GM23248 (cell line): ENCODE results near the gene PPFIBP2. TPM values are rescaled to one million over a fixed set of nuclear protein-coding genes. Genes with fewer than 3 reads are reported as not detected.

Experiments used
- DNase-seq: peaks from one replicate; pipeline ENCODE4 v3.0.0-alpha.2; 2015
- H2AFZ ChIP-seq: fragments of 200-600 bp; sonication (generic); 2 replicates; pipeline ENCODE4 v1.6.1; 2016; ENCODE audit warnings: antibody characterized with exemption
- H3F3A ChIP-seq: fragments of 200-600 bp; sonication (generic); 2 replicates; pipeline ENCODE4 v1.6.1; 2016; ENCODE audit warnings: mild to moderate bottlenecking, antibody characterized with exemption, mixed run types; ENCODE audit not compliant: insufficient read depth
- H3K27ac ChIP-seq: fragments of 200-600 bp; sonication (generic); 2 replicates; pipeline ENCODE4 v1.5.1; 2016; ENCODE audit warnings: mild to moderate bottlenecking
- H3K27me3 ChIP-seq: fragments of 200-600 bp; sonication (generic); replicated peaks from 2 replicates; pipeline ENCODE4 v1.6.1; 2016; ENCODE audit warnings: mild to moderate bottlenecking; ENCODE audit not compliant: insufficient read depth
- H3K36me3 ChIP-seq: fragments of 200-600 bp; sonication (generic); 2 replicates; pipeline ENCODE4 v1.6.1; 2016; ENCODE audit warnings: low read depth, mild to moderate bottlenecking
- H3K4me1 ChIP-seq: fragments of 200-600 bp; sonication (generic); 2 replicates; pipeline ENCODE4 v1.6.1; 2016; ENCODE audit warnings: mild to moderate bottlenecking; ENCODE audit not compliant: insufficient read depth
- H3K4me2 ChIP-seq: fragments of 200-600 bp; sonication (generic); one replicate; pipeline ENCODE4 v1.6.1; 2016; ENCODE audit warnings: mild to moderate bottlenecking; ENCODE audit not compliant: unreplicated experiment
- H3K4me3 ChIP-seq: fragments of 200-600 bp; sonication (generic); 2 replicates; pipeline ENCODE4 v1.5.1; 2016; ENCODE audit warnings: mild to moderate bottlenecking
- H3K79me2 ChIP-seq: fragments of 200-600 bp; sonication (generic); 2 replicates; pipeline ENCODE4 v1.6.1; 2016; ENCODE audit warnings: mild to moderate bottlenecking; ENCODE audit not compliant: insufficient read depth
- H3K9ac ChIP-seq: fragments of 200-600 bp; sonication (generic); 2 replicates; pipeline ENCODE4 v1.6.1; 2016; ENCODE audit warnings: mild to moderate bottlenecking
- H3K9me2 ChIP-seq: fragments of 200-600 bp; sonication (generic); 2 replicates; pipeline ENCODE4 v1.6.1; 2016; ENCODE audit warnings: mixed run types, mild to moderate bottlenecking, moderate library complexity; ENCODE audit not compliant: insufficient read depth
- H3K9me3 ChIP-seq: fragments of 200-600 bp; sonication (generic); one replicate; pipeline ENCODE4 v1.6.1; 2017; ENCODE audit warnings: low read depth
- H4K20me1 ChIP-seq: fragments of 200-600 bp; sonication (generic); 2 replicates; pipeline ENCODE4 v1.6.0; 2016; ENCODE audit not compliant: insufficient read depth
- EZH2 ChIP-seq: fragments of 200-600 bp; sonication (generic); IDR thresholded peaks from 2 replicates; pipeline ENCODE4 v1.6.1; 2018; ENCODE audit warnings: antibody characterized with exemption, mild to moderate bottlenecking; ENCODE audit not compliant: insufficient read depth, poor library complexity, severe bottlenecking
- EZH2phosphoT487 ChIP-seq: fragments of 200-600 bp; sonication (generic); IDR thresholded peaks from 2 replicates; pipeline ENCODE4 v1.6.1; 2018; ENCODE audit warnings: antibody characterized with exemption, moderate library complexity, mild to moderate bottlenecking, low read depth; ENCODE audit not compliant: insufficient read depth
- WGBS, 2 experiments: methylation state at CpG; one replicate each; pipeline ENCODE4 v1.1.6; 2015 to 2017; ENCODE audit warnings: low lambda C conversion rate in 2 of 2, low coverage in 1 of 2; ENCODE audit errors: missing lambda C conversion rate in 2 of 2; 5-methylcytosine and 5-hydroxymethylcytosine counted together
- in situ Hi-C: fragments of 300-500 bp; cut with MboI; formaldehyde crosslinking; loops from 2 replicates; pipeline ENCODE4 v1.15.0; 2020
- polyA plus RNA-seq: library from polyadenylated mRNA; unstranded; fragments of >200 nt; fragmentation: Nextera tagmentation; extraction: Ambion mirVana; gene quantifications from 2 replicates; pipeline ENCODE4 v1.2.1, GENCODE V29; 2016
- total RNA-seq: library from RNA; depleted of rRNA; stranded (reverse); fragments of >200 nt; shearing (Covaris generic); gene quantifications from 2 replicates; pipeline ENCODE4 v1.2.3, GENCODE V29; 2014

Gene PPFIBP2
- total and polyA plus RNA-seq, 2 experiments from 2014 or later: 4.1 to 5.9 TPM

- Histone ChIP-seq H3K4me2 (no peak overlapping the region), H3K36me3 (no peaks in the 10 kb centered on the region), H3K79me2 (no peaks in the 10 kb centered on the region), H4K20me1 (no peaks in the 10 kb centered on the region), H3K9me2 (no peaks in the 10 kb centered on the region), H3K27me3 (no peaks in the 10 kb centered on the region), H3K4me1 (peaks cover 26% of the 10 kb centered on the region), H3K4me3 (no peak overlapping the region), H3F3A (peaks cover 6% of the 10 kb centered on the region), H2AFZ (no peak overlapping the region), H3K9ac (no peak overlapping the region), H3K27ac (no peak overlapping the region), H3K9me3 (no peaks in the 10 kb centered on the region)
- in situ Hi-C loops: no loop called here
- no peak for DNase-seq
- TF ChIP-seq EZH2: no peak
- TF ChIP-seq EZH2phosphoT487: no peak
- 87 to 88% methylated on average over 6 of the region's 6 CpGs for WGBS, 2 experiments
Observed at GRCh38 chr11:7591107-7591894, 77.5 kb downstream of the PPFIBP2 start.

DNA sequence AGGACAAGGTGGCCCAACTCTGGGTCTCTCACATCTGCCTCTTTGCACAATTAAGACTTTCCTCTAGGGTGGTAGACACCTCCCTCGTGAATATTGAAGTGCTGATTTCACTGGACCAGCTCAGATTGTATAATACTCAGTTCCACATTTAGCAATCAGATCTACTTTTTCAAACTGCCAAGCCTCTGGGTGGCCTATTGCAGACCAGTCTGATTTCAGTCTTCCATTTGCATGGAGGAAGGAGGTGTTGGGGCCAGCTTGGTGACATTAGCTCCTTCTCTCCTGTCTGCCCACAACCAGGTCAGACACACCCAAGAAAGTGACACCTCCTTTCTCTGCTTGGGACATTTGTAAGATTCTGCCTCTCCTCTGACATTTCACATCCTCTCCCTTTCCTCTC, 78.2 kb downstream of the PPFIBP2 start:
- H4K20me1 ChIP-seq: no peaks in the 10 kb centered on the region
- H3K79me2 ChIP-seq: no peaks in the 10 kb centered on the region
- no peak overlapping the region for H3K9ac ChIP-seq
- peaks cover 8% of the 10 kb centered on the region for H3F3A ChIP-seq
- no peaks in the 10 kb centered on the region for H3K36me3 ChIP-seq
- no peak overlapping the region for H2AFZ ChIP-seq
- WGBS, 2 experiments: 93 to 100% methylated on average over 1 of the region's 1 CpG
- no peak overlapping the region for H3K4me2 ChIP-seq
- no peak overlapping the region for H3K4me3 ChIP-seq
- H3K4me1 ChIP-seq: peaks cover 26% of the 10 kb centered on the region
- no peak for TF ChIP-seq EZH2
- no peak for TF ChIP-seq EZH2phosphoT487
- H3K9me3 ChIP-seq: no peaks in the 10 kb centered on the region
- no peaks in the 10 kb centered on the region for H3K27me3 ChIP-seq
- DNase-seq: no peak
- in situ Hi-C loops: no loop called here
- no peaks in the 10 kb centered on the region for H3K9me2 ChIP-seq
- no peak overlapping the region for H3K27ac ChIP-seq

DNA sequence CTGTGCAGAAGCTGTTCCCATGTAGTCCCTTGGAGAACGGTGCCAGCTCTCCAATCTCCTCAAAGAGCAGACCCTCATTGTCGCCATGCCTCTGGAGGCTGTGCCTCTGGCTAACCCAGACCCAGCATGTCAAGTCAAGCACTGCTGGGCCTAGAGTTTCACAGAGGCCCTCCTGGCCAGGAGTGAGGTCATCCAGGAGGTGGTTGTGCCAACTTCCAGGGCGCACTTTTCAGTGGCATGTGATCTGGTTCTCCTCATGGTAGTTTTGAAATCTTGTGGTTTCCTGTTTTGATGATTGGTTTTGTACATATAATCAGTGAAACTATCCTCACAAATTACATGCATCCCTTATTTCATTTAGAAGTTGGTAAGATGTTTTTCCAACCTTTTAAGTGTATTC, 78.9 kb downstream of the PPFIBP2 start:
- DNase-seq: peak; percentile 88
- 59 to 62% methylated on average over 3 of the region's 3 CpGs for WGBS, 2 experiments

DNA sequence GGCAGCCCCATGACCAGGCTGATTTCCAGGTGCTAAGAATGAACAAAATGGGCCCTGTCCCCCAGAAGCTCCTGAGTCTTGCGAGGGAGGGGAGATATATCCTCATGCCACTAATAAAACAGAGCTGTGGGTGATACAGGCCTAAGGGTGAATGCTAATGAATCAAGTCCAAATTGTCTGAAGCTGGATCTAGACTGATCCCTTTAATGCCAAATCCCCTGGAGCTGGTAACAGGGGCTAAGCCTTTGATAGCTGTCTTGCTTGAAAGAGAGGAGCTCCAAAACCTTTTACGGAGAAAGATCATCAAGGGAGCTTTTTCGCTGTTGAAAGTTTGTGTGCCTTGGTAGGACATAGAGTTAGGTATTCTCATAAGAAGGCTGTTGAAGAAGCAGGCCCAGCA, 79.7 kb downstream of the PPFIBP2 start:
- Histone ChIP-seq H3K36me3 (no peaks in the 10 kb centered on the region), H2AFZ (no peak overlapping the region), H3K9me2 (no peaks in the 10 kb centered on the region), H3K4me3 (no peak overlapping the region), H3K27ac (no peak overlapping the region), H3K4me1 (peaks cover 26% of the 10 kb centered on the region), H3K9me3 (no peaks in the 10 kb centered on the region), H3K4me2 (no peak overlapping the region), H3K79me2 (no peaks in the 10 kb centered on the region), H3K9ac (no peak overlapping the region), H3F3A (peaks cover 8% of the 10 kb centered on the region), H3K27me3 (no peaks in the 10 kb centered on the region), H4K20me1 (no peaks in the 10 kb centered on the region)
- DNase-seq: no peak
- WGBS, 2 experiments: 98 to 99% methylated on average over 3 of the region's 3 CpGs
- in situ Hi-C loops: no loop called here
- TF ChIP-seq EZH2: no peak
- TF ChIP-seq EZH2phosphoT487: no peak

More for the DNA sequence above, 78.9 kb downstream of the PPFIBP2 start:
- peak overlapping the region; percentile 62 for H3K4me2 ChIP-seq
- peaks cover 26% of the 10 kb centered on the region for H3K4me1 ChIP-seq
- H3K4me3 ChIP-seq: no peak overlapping the region
- no peaks in the 10 kb centered on the region for H3K9me3 ChIP-seq
- H4K20me1 ChIP-seq: no peaks in the 10 kb centered on the region
- H3K79me2 ChIP-seq: no peaks in the 10 kb centered on the region
- no peak for TF ChIP-seq EZH2
- no peak for TF ChIP-seq EZH2phosphoT487
- H3K36me3 ChIP-seq: no peaks in the 10 kb centered on the region
- peaks cover 8% of the 10 kb centered on the region for H3F3A ChIP-seq
- in situ Hi-C loops: no loop called here
- H3K9ac ChIP-seq: no peak overlapping the region
- H2AFZ ChIP-seq: no peak overlapping the region
- H3K27ac ChIP-seq: no peak overlapping the region
- H3K9me2 ChIP-seq: no peaks in the 10 kb centered on the region
- no peaks in the 10 kb centered on the region for H3K27me3 ChIP-seq
